SK-N-SH treated with all-trans-retinoic acid at 6 μM for 48 hours (cell line): ENCODE measurements around the gene PPARG.
"Not testable (repeated sequence)": the region's sequence is repeated elsewhere in the genome, so short reads cannot be mapped to it uniquely, and the experiment has no call there.

Experiments used
- ATAC-seq: fragments of 200-7000 bp; cut with Tn5 transposase; 3 replicates; pipeline ENCODE4 v1.9.1; 2020; ENCODE audit warnings: mild to moderate bottlenecking, moderate library complexity
- BACH2 ChIP-seq: fragments of 250-450 bp; sonication (Bioruptor Pico); IDR thresholded peaks from 2 replicates; pipeline ENCODE4 v1.9.0; 2021; ENCODE audit warnings: mild to moderate bottlenecking, borderline replicate concordance
- CREB5 ChIP-seq: fragments of 250-450 bp; sonication (Bioruptor Pico); IDR thresholded peaks from 2 replicates; pipeline ENCODE4 v1.5.1; 2020; ENCODE audit warnings: low read depth, mild to moderate bottlenecking, moderate library complexity
- ESRRG ChIP-seq: fragments of 250-450 bp; sonication (Bioruptor Pico); IDR thresholded peaks from 2 replicates; pipeline ENCODE4 v1.6.1; 2021; ENCODE audit warnings: mild to moderate bottlenecking
- GLIS3 ChIP-seq: fragments of 250-450 bp; sonication (Bioruptor Pico); IDR thresholded peaks from 2 replicates; pipeline ENCODE4 v1.5.0; 2020; ENCODE audit warnings: mild to moderate bottlenecking, moderate library complexity
- ISL1 ChIP-seq: fragments of 250-450 bp; sonication (Bioruptor Pico); IDR thresholded peaks from 2 replicates; pipeline ENCODE4 v2.1.2; 2022; ENCODE audit warnings: mild to moderate bottlenecking, moderate library complexity
- PATZ1 ChIP-seq: fragments of 250-450 bp; sonication (Bioruptor Pico); IDR thresholded peaks from 2 replicates; pipeline ENCODE4 v1.8.0; 2020; ENCODE audit warnings: mild to moderate bottlenecking, moderate library complexity, borderline replicate concordance
- PPARA ChIP-seq: fragments of 250-450 bp; sonication (Bioruptor Pico); IDR thresholded peaks from 2 replicates; pipeline ENCODE4 v1.5.0; 2020; ENCODE audit warnings: mild to moderate bottlenecking, borderline replicate concordance
- RARB ChIP-seq: fragments of 250-450 bp; sonication (Bioruptor Pico); IDR thresholded peaks from 2 replicates; pipeline ENCODE4 v1.8.0; 2021; ENCODE audit warnings: mild to moderate bottlenecking, moderate library complexity
- SNAI2 ChIP-seq: fragments of 250-450 bp; sonication (Bioruptor Pico); IDR thresholded peaks from 2 replicates; pipeline ENCODE4 v1.5.0; 2020; ENCODE audit warnings: mild to moderate bottlenecking, moderate library complexity
- TCF4 ChIP-seq: fragments of 250-450 bp; sonication (Bioruptor Pico); IDR thresholded peaks from 2 replicates; pipeline ENCODE4 v1.8.0; 2021; ENCODE audit warnings: mild to moderate bottlenecking, moderate library complexity, borderline replicate concordance
- TSHZ2 ChIP-seq: fragments of 250-450 bp; sonication (Bioruptor Pico); IDR thresholded peaks from 2 replicates; pipeline ENCODE4 v1.5.0; 2020; ENCODE audit warnings: mild to moderate bottlenecking, moderate library complexity
- ZC3H10 ChIP-seq: fragments of 250-450 bp; sonication (Bioruptor Pico); IDR thresholded peaks from 2 replicates; pipeline ENCODE4 v1.5.1; 2021; ENCODE audit warnings: mild to moderate bottlenecking, moderate library complexity
- ZFP30 ChIP-seq: fragments of 450-650 bp; formaldehyde crosslinking; IDR thresholded peaks from 2 replicates; pipeline ENCODE4 v1.5.0; 2022; ENCODE audit warnings: mild to moderate bottlenecking, moderate library complexity
- ZNF565 ChIP-seq: fragments of 450-650 bp; formaldehyde crosslinking; conservative IDR thresholded peaks from 2 replicates; pipeline ENCODE4 v1.5.0; 2020; ENCODE audit warnings: low read depth, mild to moderate bottlenecking, moderate library complexity
- ZNF70 ChIP-seq: fragments of 450-650 bp; formaldehyde crosslinking; IDR thresholded peaks from 2 replicates; pipeline ENCODE4 v1.5.0; 2020; ENCODE audit warnings: mild to moderate bottlenecking, moderate library complexity
- ZNF8 ChIP-seq: fragments of 450-650 bp; formaldehyde crosslinking; IDR thresholded peaks from 2 replicates; pipeline ENCODE4 v1.5.0; 2020; ENCODE audit warnings: mild to moderate bottlenecking, moderate library complexity

PPARG gene

GRCh38 chr3:12285003-12285555 is 3.8 kb upstream of the PPARG start:
- TF ChIP-seq PATZ1 (CRISPR knock-in tag) (no peak), TSHZ2 (CRISPR knock-in tag) (no peak), BACH2 (no peak), SNAI2 (CRISPR knock-in tag) (no peak), GLIS3 (CRISPR knock-in tag) (no peak), ZNF70 (CRISPR knock-in tag) (no peak), CREB5 (CRISPR knock-in tag) (no peak), ZC3H10 (CRISPR knock-in tag) (no peak), TCF4 (CRISPR knock-in tag) (no peak), ZNF8 (no peak)
- no peak for ATAC-seq

- not testable (repeated sequence) for ATAC-seq
Measured at GRCh38 chr3:12285779-12286178, 3.1 kb upstream of the PPARG start.

GRCh38 chr3:12286504-12286903 is 2.4 kb upstream of the PPARG start:
- ATAC-seq = no peak
- TF ChIP-seq TCF4 (CRISPR knock-in tag) (no peak), BACH2 (no peak), ZNF565 (CRISPR knock-in tag) (no peak), CREB5 (CRISPR knock-in tag) (no peak), TSHZ2 (CRISPR knock-in tag) (no peak), GLIS3 (CRISPR knock-in tag) (no peak), ESRRG (CRISPR knock-in tag) (no peak), SNAI2 (CRISPR knock-in tag) (no peak), RARB (CRISPR knock-in tag) (no peak)

- TF ChIP-seq GLIS3 (CRISPR knock-in tag) = no peak
- TF ChIP-seq ZFP30 (CRISPR knock-in tag) = no peak
- no peak for TF ChIP-seq PPARA (CRISPR knock-in tag)
- TF ChIP-seq ZNF8 = no peak
- no peak for TF ChIP-seq ZNF70 (CRISPR knock-in tag)
- TF ChIP-seq TCF4 (CRISPR knock-in tag) = no peak
- TF ChIP-seq ISL1 (CRISPR knock-in tag) = no peak
- no peak for TF ChIP-seq SNAI2 (CRISPR knock-in tag)
- no peak for TF ChIP-seq PATZ1 (CRISPR knock-in tag)
- TF ChIP-seq ZNF565 (CRISPR knock-in tag) = no peak
- peak; percentile 13; the same call in 2 of the 3 replicates for ATAC-seq
Measured at GRCh38 chr3:12286927-12287726, 1.7 kb upstream of the PPARG start.
